AG04450 (cell line): Measurements from ENCODE around the gene REPS1. TPM values are rescaled to one million over a fixed set of nuclear protein-coding genes. Genes with fewer than 3 reads are reported as not detected.
A peak's percentile ranks its signal among the peaks of the same experiment; 100 is the strongest.

Experiments
- CTCF ChIA-PET: fragments of 300-600, 350-600 bp; formaldehyde crosslinking; extraction: SDS; loops from one replicate; lab custom pipeline; 2022; ENCODE audit warnings: antibody characterized with exemption, inconsistent platforms; lab: Charles Lee
- POLR2A ChIA-PET: fragments of 350-600 bp; formaldehyde crosslinking; extraction: SDS; loops from one replicate; lab custom pipeline; 2021; ENCODE audit warnings: antibody characterized with exemption, inconsistent platforms; lab: Yijun Ruan, JAX
- DNase-seq: peaks from one replicate; pipeline ENCODE4 v3.0.0-alpha.2; 2011; ENCODE audit warnings: low read depth, low spot score
- H3K27ac ChIP-seq: one replicate; pipeline ENCODE4 v1.5.1; 2012; ENCODE audit warnings: low read depth, low read length, control low read depth
- H3K27me3 ChIP-seq: one replicate; pipeline ENCODE4 v1.6.0; 2012; ENCODE audit warnings: low read length; ENCODE audit not compliant: control insufficient read depth, insufficient read depth
- H3K4me3 ChIP-seq: 2 replicates; pipeline ENCODE4 v1.5.1; 2011; ENCODE audit warnings: mild to moderate bottlenecking, low read depth, low read length, control low read depth
- H3K9me3 ChIP-seq: 2 replicates; pipeline ENCODE4 v1.5.1; 2012; ENCODE audit warnings: low read length; ENCODE audit not compliant: control insufficient read depth, insufficient read depth
- polyA minus RNA-seq: library from RNA; depleted of rRNA, polyadenylated mRNA; stranded (reverse); fragments of >200 nt; gene quantifications from 2 replicates; pipeline ENCODE4 v1.2.3, GENCODE V29; 2011; rRNA and poly(A)+ RNA removed
- polyA plus RNA-seq: library from polyadenylated mRNA; depleted of rRNA; stranded (reverse); fragments of >200 nt; gene quantifications from 2 replicates; pipeline ENCODE4 v1.2.3, GENCODE V29; 2011; rRNA removed
- TF ChIP-seq, protein P1 (sequence below): IDR thresholded peaks from 2 replicates; pipeline ENCODE4 v1.5.1; 2011; ENCODE audit warnings: low read depth, low read length, control low read depth, inconsistent platforms

The REPS1 gene
- polyA plus RNA-seq (30.5 and 36.6 TPM in 2 replicates), polyA minus RNA-seq (26.3 and 36.2 TPM in 2 replicates)

DNA sequence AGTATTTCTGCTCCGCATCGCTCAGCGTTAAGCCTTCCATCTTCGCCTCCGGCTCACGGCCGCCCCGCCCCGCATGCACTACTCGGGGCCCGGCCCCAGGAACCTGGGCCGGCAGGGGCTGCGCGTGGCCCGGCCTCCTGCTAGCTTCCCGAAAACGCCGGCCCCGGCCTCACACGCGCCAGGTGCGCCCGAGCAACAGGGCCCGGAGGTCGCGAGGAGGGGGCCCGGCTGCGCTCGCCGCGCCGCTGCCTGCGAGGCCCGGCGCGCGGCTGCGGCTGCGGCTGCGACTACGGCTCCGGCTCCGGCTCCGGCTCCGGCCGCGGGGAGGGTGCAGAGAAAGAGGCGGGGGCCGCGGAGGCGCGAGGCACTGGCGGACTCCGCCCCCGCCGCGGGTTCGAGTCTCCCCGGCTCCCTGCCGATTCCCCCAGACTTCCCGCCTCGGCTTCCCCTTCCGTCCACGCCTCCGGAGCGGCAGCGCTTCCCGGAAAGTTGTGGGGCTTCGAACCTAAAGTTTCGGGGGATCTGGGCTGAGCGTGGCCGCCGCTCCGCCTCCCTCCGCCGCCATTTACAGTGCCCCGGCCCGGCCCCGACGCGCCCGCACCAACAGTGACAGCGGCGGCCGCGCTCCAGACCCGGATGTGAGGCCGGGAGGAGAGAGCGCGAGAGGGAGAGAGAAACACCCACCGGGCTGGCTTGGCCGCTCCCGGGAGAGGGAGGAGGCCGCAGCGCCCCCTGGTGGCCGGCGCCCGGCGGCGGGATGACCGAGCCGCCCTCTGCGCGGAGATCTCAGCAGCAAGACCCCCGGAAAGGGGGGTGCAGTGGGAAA lies at the start of gene REPS1:
REPS1 (minus strand) TSS at position 611 of the 826 bp plus-strand sequence; CDS start at position 40, 571 bp downstream.
- peak within 1 kb of the TSS; percentile 85 for H3K4me3 ChIP-seq
- no peaks in the 10 kb centered on the region for H3K27me3 ChIP-seq
- peak; percentile 61 for DNase-seq
- H3K9me3 ChIP-seq, result no peaks in the 10 kb centered on the region; the same call in 1 of the 2 replicates
- CTCF ChIA-PET, result interaction anchor here (0.6 to 6.5 kb wide), 23 partner anchors 9 to 558 kb away, joined by 3 to 86 read pairs (median 4); no protein-coding TSS in a partner anchor
- TF ChIP-seq, protein P1, sequence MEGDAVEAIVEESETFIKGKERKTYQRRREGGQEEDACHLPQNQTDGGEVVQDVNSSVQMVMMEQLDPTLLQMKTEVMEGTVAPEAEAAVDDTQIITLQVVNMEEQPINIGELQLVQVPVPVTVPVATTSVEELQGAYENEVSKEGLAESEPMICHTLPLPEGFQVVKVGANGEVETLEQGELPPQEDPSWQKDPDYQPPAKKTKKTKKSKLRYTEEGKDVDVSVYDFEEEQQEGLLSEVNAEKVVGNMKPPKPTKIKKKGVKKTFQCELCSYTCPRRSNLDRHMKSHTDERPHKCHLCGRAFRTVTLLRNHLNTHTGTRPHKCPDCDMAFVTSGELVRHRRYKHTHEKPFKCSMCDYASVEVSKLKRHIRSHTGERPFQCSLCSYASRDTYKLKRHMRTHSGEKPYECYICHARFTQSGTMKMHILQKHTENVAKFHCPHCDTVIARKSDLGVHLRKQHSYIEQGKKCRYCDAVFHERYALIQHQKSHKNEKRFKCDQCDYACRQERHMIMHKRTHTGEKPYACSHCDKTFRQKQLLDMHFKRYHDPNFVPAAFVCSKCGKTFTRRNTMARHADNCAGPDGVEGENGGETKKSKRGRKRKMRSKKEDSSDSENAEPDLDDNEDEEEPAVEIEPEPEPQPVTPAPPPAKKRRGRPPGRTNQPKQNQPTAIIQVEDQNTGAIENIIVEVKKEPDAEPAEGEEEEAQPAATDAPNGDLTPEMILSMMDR, result peak; percentile 82
- POLR2A ChIA-PET, result interaction anchor here (0.7 to 1.5 kb wide), 3 partner anchors 14 to 214 kb away, joined by 3 to 5 read pairs (median 3); partner anchors contain the start of gene CCDC28A
- peak within 1 kb of the TSS; percentile 52 for H3K27ac ChIP-seq

- no peaks in the 10 kb centered on the region for H3K9me3 ChIP-seq
- no peak for DNase-seq
- no peak overlapping the region for H3K27ac ChIP-seq
- POLR2A ChIA-PET, result interaction anchor here (0.7 kb wide), 1 partner anchor 865 kb away, joined by 6 read pairs; no protein-coding TSS in a partner anchor
- H3K27me3 ChIP-seq, result no peaks in the 10 kb centered on the region
- CTCF ChIA-PET, result interaction anchor here (0.6 kb wide), 1 partner anchor 447 kb away, joined by 3 read pairs; no protein-coding TSS in a partner anchor
- TF ChIP-seq, protein P1, result no peak
- no peak overlapping the region for H3K4me3 ChIP-seq
Observed at GRCh38 chr6:139037490-139037889, 49.4 kb upstream of the REPS1 start.

DNA sequence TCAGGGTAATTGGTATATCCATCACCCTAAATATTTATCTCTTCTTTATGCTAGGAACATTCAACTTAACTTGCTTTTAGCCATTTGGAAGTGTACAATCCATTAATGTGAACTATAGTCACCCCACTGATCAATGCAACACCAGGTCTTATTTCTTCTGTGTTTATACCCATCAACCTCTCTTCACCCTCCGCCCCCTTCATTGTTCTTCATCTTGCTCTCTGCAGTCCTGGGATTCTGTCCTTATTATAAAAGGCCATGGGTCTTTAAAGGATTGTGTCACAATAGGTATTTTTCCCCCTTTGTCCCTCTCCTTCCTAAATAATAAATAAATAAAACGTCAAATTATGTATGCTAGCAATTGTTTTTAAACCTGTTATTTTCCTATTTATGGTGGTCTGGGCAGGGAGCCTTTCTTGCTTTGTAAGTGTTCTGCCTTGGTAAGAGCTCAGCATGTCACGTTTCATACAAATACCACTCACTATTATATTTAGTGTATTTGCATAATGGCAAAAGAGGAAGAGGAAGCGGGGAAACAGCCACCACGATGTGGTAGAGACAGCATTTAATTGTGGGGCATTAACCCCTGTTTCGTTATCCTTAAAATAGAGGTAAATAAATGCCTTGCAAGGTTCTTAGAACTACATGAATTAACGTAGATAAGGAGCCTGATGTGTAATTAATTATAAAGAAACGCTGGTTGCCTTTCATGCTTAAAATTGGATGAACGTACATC lies 42.3 kb upstream of the REPS1 start:
- peak overlapping the region; percentile 93 for H3K4me3 ChIP-seq
- DNase-seq, result no peak
- POLR2A ChIA-PET, result interaction anchor here (0.6 to 0.8 kb wide), 2 partner anchors 64 to 104 kb away, joined by 3 to 6 read pairs; no protein-coding TSS in a partner anchor
- H3K27ac ChIP-seq, result no peak overlapping the region
- CTCF ChIA-PET, result interaction anchor here (0.8 to 1.5 kb wide), 4 partner anchors 42 to 334 kb away, joined by 3 to 5 read pairs (median 3); partner anchors contain the start of gene REPS1
- no peaks in the 10 kb centered on the region for H3K27me3 ChIP-seq
- no peaks in the 10 kb centered on the region; the same call in 1 of the 2 replicates for H3K9me3 ChIP-seq
- TF ChIP-seq, protein P1, result no peak

DNA sequence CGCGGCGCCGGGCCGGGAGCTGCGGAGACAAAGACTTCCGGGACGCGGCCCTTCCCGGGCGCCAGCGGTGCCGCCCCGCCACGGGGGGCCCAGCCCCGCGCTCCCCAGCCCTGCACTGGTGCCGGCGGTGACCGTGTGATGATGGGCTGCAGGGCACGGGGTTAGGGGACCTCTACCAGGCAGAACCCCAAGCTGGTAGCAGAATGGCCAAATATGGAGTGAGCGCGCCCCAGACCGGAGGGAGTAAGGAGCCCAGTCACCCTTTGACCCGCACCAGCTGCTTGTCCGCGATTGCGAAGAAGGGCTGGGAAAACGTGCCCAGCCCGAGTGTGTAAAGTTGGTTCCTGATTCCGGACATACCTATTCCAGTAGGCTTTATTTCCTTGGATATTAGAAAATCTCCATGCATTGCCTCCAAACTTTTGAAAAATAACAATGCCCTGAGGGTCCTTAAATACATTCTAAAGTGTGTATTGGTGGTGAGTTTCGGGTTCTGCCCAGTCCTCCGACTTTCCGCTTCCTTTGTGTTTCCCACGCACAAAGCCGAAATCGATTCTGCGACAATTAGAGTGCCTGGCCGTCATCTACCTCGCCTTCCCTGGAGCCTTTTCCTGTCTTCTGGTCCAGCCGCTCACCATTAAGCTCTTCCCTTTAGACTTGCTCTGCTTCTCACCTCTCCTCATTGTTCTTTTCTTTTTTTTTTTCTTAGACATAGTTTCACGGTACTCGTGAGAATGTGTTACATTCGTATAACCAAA lies 41.6 kb upstream of the REPS1 start:
- H3K27ac ChIP-seq, result peak overlapping the region; percentile 80
- POLR2A ChIA-PET, result interaction anchor here (0.6 to 1.0 kb wide), 4 partner anchors 43 to 115 kb away, joined by 3 to 6 read pairs (median 3); no protein-coding TSS in a partner anchor
- DNase-seq, result peak; percentile 63
- TF ChIP-seq, protein P1, result no peak
- no peaks in the 10 kb centered on the region for H3K27me3 ChIP-seq
- H3K9me3 ChIP-seq, result no peaks in the 10 kb centered on the region; the same call in 1 of the 2 replicates
- CTCF ChIA-PET, result interaction anchor here (0.8 to 1.5 kb wide), 3 partner anchors 41 to 335 kb away, joined by 3 to 5 read pairs (median 3); partner anchors contain the start of gene REPS1
- peak overlapping the region; percentile 93 for H3K4me3 ChIP-seq
